Stomach smooth muscle (tissue), 2 donors: Measurements from ENCODE around the gene CRB1.

Source experiments
- H3K27ac ChIP-seq: one replicate; pipeline ENCODE4 v1.7.0; 2013; ENCODE audit warnings: mild to moderate bottlenecking, low read length, inconsistent platforms
- H3K27me3 ChIP-seq, 2 donors: one replicate each; pipeline ENCODE4 v1.7.0; 2013; ENCODE audit warnings: low read length in 2 of 2; ENCODE audit not compliant: insufficient read depth in 2 of 2, control insufficient read depth in 1 of 2
- H3K36me3 ChIP-seq, 2 donors: one replicate each; pipeline ENCODE4 v1.7.0; 2013; ENCODE audit warnings: low read length in 2 of 2; ENCODE audit not compliant: control insufficient read depth in 2 of 2, insufficient read depth in 2 of 2
- H3K4me1 ChIP-seq: one replicate; pipeline ENCODE4 v1.7.0; 2013; ENCODE audit warnings: low read length; ENCODE audit not compliant: control insufficient read depth, insufficient read depth
- H3K4me3 ChIP-seq, 2 donors: one replicate each; pipeline ENCODE4 v1.7.0; 2013; ENCODE audit warnings: low read length in 2 of 2
- H3K9ac ChIP-seq, 2 donors: one replicate each; pipeline ENCODE4 v1.7.0; 2013; ENCODE audit warnings: low read length in 2 of 2, mild to moderate bottlenecking in 1 of 2
- H3K9me3 ChIP-seq, 2 donors: one replicate each; pipeline ENCODE4 v1.7.0; 2013; ENCODE audit warnings: low read length in 2 of 2; ENCODE audit not compliant: control insufficient read depth in 2 of 2
- donor health status: healthy.
- donor health status: Pancreatic carcinoma.

The CRB1 gene

DNA sequence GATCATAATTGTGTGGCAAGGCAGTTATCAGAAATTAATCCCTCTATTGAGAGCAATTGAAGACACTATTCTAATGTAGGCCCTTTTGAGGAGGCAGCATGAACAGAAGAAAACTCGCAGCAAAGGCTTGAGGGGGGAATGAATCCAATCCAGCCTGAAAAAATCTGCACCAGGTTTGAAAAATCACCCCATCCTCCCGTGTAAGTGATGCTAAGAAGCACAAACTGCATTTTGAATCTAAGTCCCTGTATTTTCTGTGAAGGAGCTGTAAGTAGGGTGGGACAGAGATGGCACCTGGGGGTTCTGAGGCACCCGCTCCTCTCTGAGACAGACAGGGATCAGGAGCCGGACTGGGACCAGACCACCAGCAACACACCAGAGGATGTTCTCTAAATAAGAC is at the start of gene CRB1:
Gene CRB1, plus strand, starts transcription at position 241 of the 400 bp plus-strand sequence. CDS start 161 bp downstream, outside the sequence.
- Histone ChIP-seq H3K4me3 (no peak within 1 kb of the TSS), H3K4me1 (no peaks in the 10 kb centered on the region), H3K9me3 (no peaks in the 10 kb centered on the region), H3K36me3 (no peaks in the 10 kb centered on the region), H3K9ac (no peak within 1 kb of the TSS), H3K27ac (no peak within 1 kb of the TSS), H3K27me3 (no peaks in the 10 kb centered on the region)

DNA sequence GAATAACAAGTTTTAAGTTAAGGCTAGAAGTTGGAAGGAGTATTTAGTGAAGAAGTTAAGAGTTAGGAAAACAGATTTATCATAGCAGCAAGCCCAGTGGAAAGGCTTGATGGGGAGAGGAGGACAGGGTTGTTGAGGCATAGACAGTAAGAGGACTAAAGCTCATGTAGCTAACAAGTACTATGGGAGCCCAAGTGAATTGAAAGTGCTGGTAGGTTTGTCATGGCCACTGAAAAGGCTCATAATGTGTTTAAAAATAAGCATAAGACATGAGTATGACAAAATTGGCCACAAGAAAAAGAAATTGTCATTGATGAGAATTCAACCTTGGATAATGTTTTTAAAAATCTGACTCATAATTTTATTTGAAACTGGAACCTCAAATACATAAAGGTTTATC is 49.2 kb upstream of the CRB1 start:
- Histone ChIP-seq H3K27ac (no peak overlapping the region), H3K36me3 (no peaks in the 10 kb centered on the region), H3K9me3 (no peaks in the 10 kb centered on the region), H3K4me1 (no peaks in the 10 kb centered on the region), H3K4me3 (no peak overlapping the region), H3K27me3 (no peaks in the 10 kb centered on the region), H3K9ac (no peak overlapping the region)

DNA sequence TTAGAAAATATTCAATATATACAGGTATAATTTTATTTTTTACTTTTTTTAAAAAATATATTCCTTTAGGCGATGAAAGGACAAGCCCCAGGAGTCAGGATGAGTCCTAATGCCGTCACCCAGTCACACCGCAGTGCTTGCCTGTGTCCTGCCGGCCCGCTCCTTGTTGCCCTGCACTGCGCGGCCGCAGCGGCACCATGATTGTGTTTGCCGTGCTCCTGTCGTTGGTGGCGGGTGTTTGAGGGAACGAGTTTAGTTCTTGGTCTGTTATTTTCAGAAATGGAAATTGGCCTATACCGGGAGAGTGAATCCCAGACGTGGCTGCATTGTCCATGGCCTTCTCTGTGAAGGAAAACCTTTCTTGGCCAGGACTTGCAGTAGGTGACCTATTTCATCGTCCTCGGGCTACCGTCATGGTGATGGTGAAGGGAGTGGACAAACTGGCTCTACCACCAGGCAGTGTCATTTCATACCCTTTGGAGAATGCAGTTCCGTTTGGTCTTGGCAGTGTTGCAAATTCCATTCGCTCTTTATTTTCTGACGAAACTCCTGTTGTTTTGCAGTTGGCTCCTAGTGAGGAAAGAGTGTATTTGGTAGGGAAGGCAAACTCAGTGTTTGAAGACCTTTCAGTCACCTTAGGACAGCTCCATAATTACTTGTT is 45.9 kb upstream of the CRB1 start:
- Histone ChIP-seq H3K27ac (no peak overlapping the region), H3K27me3 (no peaks in the 10 kb centered on the region), H3K4me1 (no peaks in the 10 kb centered on the region)

DNA sequence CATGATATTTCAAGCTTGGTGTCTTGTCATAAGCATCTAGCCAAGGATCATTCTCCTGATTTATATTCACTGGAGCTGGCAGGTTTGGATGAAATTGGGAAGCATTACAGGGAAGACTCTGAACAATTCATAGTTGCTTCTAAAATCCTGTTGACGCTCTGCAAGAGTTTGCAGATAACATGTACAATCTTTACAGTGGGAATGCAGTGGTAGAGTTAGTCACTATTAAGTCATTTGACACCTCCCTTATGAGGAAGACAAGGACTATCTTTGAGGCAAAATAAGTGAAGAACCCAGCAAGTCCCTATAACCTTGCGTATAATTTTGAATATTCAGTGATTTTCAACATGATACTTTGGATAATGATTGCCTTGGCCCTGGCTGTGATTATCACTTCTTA is 45.3 kb upstream of the CRB1 start:
- Histone ChIP-seq H3K4me3 (no peak overlapping the region), H3K27me3 (no peaks in the 10 kb centered on the region), H3K27ac (no peak overlapping the region), H3K36me3 (no peaks in the 10 kb centered on the region), H3K9ac (no peak overlapping the region), H3K9me3 (no peaks in the 10 kb centered on the region), H3K4me1 (no peaks in the 10 kb centered on the region)

More for the DNA sequence above, 45.9 kb upstream of the CRB1 start:
- Histone ChIP-seq H3K36me3 (no peaks in the 10 kb centered on the region), H3K9ac (no peak overlapping the region), H3K4me3 (no peak overlapping the region), H3K9me3 (no peaks in the 10 kb centered on the region)

DNA sequence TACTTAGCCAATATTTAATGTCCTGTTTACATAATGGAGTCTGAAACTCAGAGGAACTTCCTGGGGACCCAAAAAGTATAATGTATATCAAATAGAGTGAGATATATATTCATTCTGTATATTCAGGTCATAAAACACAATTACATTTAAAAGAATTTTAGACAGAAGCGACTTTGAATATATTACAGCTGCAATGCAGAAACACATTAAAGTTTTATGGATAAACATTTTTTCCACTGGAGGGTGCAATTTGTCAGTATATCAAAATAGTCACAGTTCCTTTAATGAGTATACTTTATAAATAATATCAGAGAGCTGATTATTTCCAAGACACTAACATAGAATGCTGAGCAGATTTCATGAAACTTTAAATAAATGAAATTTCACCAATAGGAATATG is 43.9 kb upstream of the CRB1 start:
- Histone ChIP-seq H3K36me3 (no peaks in the 10 kb centered on the region), H3K27me3 (no peaks in the 10 kb centered on the region), H3K4me3 (no peak overlapping the region), H3K9me3 (no peaks in the 10 kb centered on the region), H3K4me1 (no peaks in the 10 kb centered on the region), H3K27ac (no peak overlapping the region), H3K9ac (no peak overlapping the region)

DNA sequence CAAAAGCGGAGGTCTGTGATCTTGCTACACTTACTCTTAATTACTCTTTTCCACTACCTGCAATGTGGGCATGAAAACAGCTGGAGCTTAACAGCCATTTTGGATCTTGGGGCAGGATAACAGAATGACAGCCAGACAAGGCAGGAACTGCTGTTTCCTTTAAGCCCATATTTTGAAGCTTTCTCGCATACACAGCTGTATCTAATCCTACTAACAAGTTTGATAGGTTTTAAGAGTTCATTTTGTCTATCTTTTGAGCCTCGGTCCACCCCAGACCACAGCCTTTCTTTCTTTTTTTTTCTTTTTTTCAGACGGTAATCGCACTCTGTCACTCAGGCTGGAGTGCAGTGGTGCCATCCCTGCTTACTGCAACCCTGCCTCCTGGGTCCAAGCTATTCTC is 42.4 kb upstream of the CRB1 start:
- no peak overlapping the region for H3K27ac ChIP-seq
- H3K27me3 ChIP-seq, result no peaks in the 10 kb centered on the region
- H3K36me3 ChIP-seq, result no peaks in the 10 kb centered on the region
- H3K9ac ChIP-seq, result no peak overlapping the region
- H3K4me3 ChIP-seq, result no peak overlapping the region
- no peaks in the 10 kb centered on the region for H3K4me1 ChIP-seq
- no peaks in the 10 kb centered on the region for H3K9me3 ChIP-seq

DNA sequence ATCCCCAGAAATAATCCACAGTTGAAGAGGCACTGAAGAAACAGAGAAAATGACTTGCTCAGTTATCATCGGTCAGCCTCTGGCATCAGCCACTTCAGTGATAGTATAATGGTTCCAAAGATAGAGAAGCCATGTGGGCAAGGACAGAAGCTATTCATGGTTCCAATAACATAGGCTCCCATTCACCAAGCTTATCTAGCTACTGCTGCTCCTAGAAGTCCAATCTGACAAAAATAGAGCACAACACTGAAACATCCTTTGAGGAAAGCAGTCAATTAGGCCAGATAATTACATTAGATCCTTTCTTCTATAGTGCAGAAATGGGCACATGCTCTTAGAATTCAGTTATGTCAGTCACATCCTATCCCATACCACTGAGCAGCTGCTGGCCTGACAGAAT is 33.5 kb upstream of the CRB1 start:
- Histone ChIP-seq H3K9ac (no peak overlapping the region), H3K9me3 (no peaks in the 10 kb centered on the region), H3K27me3 (no peaks in the 10 kb centered on the region), H3K4me1 (no peaks in the 10 kb centered on the region), H3K36me3 (no peaks in the 10 kb centered on the region), H3K27ac (no peak overlapping the region), H3K4me3 (no peak overlapping the region)

DNA sequence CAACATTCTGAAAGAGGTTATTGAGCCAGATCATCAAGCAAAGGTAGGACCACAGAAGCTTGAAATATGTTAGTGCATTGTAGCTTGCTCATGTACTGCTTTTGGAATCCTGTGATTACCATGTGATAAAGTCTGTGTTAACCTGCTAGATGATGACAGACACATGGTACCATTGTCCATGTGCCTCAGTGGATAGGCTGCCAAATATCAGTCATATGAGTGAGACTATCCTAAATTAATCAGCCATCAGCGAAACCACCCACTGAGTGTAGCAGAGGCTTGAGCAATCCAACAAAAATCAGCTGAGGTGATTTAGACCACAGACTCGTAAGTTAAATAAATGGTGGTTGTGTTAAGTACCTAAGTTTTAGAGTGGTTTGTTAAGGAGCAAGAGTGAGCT is 32.7 kb upstream of the CRB1 start:
- no peaks in the 10 kb centered on the region for H3K9me3 ChIP-seq

DNA sequence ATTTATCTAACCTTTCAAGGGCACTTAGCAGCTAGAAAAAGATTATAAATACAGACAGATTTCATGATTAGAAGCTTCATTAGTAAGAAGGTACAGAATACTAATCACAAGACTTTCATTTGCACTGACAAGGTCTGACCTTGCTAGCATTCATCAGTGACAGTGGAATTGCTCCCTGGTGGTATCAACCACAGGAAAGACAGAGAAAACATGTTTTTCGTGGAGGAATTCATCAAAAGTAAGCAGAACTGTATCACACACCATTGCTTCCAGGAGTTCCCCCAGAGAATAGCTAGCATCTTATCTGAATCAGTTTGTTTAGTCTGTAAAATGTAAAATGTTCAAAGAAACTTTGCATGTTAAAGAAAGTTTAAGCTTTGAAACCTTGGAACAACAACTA is 20.6 kb upstream of the CRB1 start:
- H3K9ac ChIP-seq, result no peak overlapping the region
- no peaks in the 10 kb centered on the region for H3K4me1 ChIP-seq
- H3K4me3 ChIP-seq, result no peak overlapping the region
- no peaks in the 10 kb centered on the region for H3K36me3 ChIP-seq
- H3K27me3 ChIP-seq, result no peaks in the 10 kb centered on the region
- no peak overlapping the region for H3K27ac ChIP-seq
- H3K9me3 ChIP-seq, result no peaks in the 10 kb centered on the region

More for the DNA sequence above, 32.7 kb upstream of the CRB1 start:
- H3K27me3 ChIP-seq, result no peaks in the 10 kb centered on the region
- H3K4me3 ChIP-seq, result no peak overlapping the region
- H3K4me1 ChIP-seq, result no peaks in the 10 kb centered on the region
- H3K27ac ChIP-seq, result no peak overlapping the region
- H3K36me3 ChIP-seq, result no peaks in the 10 kb centered on the region
- no peak overlapping the region for H3K9ac ChIP-seq

DNA sequence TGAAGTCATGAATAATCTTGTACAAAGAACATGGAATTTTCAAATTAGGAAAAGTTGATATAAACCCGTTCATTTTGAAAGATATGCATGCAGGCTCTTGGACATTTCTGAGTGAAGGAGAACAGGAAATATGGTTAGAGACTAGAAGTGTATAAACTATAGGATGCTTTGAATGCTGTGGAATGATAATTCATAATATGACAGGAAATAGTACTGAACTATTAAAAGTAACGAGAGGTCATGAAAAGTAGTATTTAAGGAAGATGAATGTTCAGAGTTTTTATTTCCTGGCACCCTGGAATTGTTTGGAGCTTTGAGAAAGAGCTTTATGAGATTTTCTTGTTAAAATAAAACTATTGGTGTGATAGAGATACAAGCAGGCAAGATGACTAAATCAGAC is 18.7 kb upstream of the CRB1 start:
- Histone ChIP-seq H3K4me1 (no peaks in the 10 kb centered on the region), H3K4me3 (no peak overlapping the region), H3K27ac (no peak overlapping the region), H3K36me3 (no peaks in the 10 kb centered on the region), H3K27me3 (no peaks in the 10 kb centered on the region), H3K9ac (no peak overlapping the region), H3K9me3 (no peaks in the 10 kb centered on the region)

DNA sequence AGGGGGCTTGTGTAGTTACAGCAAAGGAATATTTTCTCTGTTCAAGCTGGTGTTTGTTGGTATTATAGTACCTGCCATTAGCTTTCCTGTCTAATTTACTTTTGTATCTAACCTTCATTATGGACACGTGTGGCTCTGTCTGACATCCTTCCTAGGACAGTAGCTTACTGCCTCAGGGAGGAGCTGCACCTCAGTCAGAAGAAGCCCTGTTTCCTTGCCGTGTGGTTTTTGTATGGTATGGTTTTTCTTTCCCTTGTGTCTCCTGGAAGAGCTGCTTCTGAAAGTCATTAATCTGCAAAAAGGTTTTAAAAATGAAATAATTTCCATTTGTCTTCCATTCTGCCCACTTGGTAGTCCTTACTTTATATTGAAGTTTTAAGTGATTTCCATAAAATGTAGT is 17.4 kb upstream of the CRB1 start:
- no peaks in the 10 kb centered on the region for H3K36me3 ChIP-seq
- no peak overlapping the region for H3K27ac ChIP-seq

More for the DNA sequence above, 17.4 kb upstream of the CRB1 start:
- no peaks in the 10 kb centered on the region for H3K27me3 ChIP-seq
- no peak overlapping the region for H3K4me3 ChIP-seq
- H3K9me3 ChIP-seq, result no peaks in the 10 kb centered on the region
- no peak overlapping the region for H3K9ac ChIP-seq
- H3K4me1 ChIP-seq, result no peaks in the 10 kb centered on the region
